Head of caudate nucleus (tissue), 42 donors: Measurements from ENCODE around the gene PTPRE.
"Not testable (repeated sequence)": the region's sequence is repeated elsewhere in the genome, so short reads cannot be mapped to it uniquely, and the experiment has no call there.

ENCODE experiments used
- DNase-seq, 42 donors: peaks; one replicate each; pipeline versions ENCODE4 v3.0.0 to v3.0.0-alpha.2; 2020 to 2021; ENCODE audit warnings: mixed read lengths in 7 of 42
- intact Hi-C: fragments of 100-400 bp; cut with DNase I; formaldehyde crosslinking; loops from one replicate; pipeline ENCODE4 v1.15.0; 2022

Gene PTPRE

DNA sequence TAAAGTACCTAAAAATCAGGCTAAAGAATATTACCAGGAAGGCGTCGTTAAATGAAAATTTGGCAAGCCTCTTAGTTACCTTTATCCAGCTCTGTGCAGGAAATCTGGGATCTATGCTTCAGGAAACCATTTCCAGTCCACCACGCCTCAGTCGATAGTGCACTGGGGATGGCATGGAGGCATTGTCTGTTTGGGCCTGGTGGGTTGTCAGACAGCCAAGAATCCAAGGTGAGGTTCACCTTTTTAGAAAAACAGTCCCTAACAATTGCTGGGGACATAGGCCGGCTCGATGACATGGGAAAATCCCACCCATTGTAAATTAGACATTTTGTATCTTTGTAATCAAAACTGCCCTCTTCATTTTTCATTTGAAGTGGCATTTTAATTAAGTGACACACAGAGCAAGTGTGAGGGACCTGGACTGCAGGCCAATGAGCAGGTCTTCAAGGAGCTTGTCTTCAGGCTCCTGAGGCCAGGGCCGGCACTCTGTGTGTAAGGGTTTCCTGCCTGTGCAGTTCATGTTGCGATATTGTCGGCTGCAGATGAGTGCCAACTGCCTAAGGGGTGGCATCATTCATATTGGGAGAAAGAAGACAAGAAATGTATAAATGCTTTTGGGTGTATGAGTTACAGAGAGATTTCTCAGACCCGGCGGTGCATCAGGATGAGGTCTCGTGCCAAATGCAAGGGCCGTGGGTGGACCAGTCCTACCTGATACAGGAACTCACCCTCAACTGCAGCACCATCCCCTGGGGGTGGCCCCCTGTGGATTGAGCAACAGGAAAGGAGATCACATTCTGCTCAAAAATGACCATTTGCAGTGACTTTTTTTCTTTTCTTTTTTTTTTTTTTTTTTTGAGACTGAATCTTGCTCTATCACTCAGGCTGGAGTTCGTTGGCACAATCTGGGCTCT is 80.8 kb downstream of the PTPRE start:
- intact Hi-C loops: no loop called here
- DNase-seq: peak in 1 of 42 donors; percentile 20

- DNase-seq: no peak
- intact Hi-C loops: no loop called here
Measured at GRCh38 chr10:127989481-127990012, 82.6 kb downstream of the PTPRE start.

- intact Hi-C loops: not testable (repeated sequence)
- peak in 1 of 42 donors; percentile 35 for DNase-seq
Measured at GRCh38 chr10:127990132-127990788, 83.4 kb downstream of the PTPRE start.

DNA sequence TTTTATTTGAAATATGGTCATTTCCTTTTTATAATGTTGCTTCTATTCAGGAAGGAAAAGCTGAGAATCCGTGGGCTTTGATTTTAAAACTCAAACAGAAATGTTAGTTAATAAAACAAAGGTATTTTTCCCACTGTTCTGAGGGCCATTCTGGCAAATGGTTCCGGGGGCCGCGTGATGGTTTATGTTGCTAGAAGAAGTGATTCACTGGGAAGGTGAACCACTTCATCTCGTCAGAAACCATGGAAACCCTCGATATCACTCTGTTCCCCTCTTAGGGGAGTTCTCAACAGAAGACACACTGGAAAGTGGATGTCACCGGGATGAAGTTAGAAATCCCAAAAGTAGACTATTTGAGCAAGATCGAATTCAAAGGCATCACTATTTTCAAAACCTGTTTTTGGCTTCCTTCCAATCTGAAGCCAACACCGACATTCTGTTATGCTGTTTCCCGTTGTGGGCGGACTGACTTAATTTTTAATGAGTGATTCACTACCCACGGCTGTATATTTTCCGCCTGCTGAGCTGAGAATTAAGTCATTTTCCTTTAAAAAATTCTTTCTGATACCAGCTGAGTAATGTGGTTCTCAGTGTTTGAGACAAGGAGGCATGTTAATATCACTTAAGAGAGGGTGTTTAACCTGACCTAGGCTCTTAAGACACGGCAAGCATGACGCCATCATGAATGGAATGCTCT is 84.1 kb downstream of the PTPRE start:
- DNase-seq: peak in 14 of 42 donors; percentile 26 to 75 (median 55)
- intact Hi-C loops: no loop called here

- intact Hi-C loops: no loop called here
- DNase-seq: peak in 1 of 42 donors; percentile 32
Measured at GRCh38 chr10:127991543-127992255, 84.8 kb downstream of the PTPRE start.

GRCh38 chr10:127992376-127992775 is 85.5 kb downstream of the PTPRE start:
- peak in 1 of 42 donors; percentile 5 for DNase-seq
- intact Hi-C loops: no loop called here

GRCh38 chr10:127993056-127993690 is 86.3 kb downstream of the PTPRE start:
- intact Hi-C loops: no loop called here
- peak in 1 of 42 donors; percentile 0 for DNase-seq

DNA sequence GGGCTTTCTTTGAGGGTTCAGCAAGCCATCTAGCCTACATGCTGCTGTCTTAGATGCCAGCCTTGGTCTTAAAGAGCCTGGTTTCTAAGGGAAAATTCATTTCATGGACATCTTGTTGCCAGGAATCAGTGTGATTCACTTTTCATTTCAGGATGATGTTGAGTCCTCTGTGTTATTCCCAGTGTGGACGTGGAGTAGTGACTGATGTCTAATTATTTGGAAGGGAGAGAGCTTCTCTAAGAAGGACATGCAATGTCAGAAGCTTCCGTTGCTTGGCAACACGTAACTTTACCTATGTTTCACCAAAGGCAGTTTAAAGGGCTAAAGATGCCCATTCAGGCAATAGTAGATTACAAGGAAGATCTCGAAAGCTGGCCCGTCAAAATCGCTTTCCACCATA is 89.0 kb downstream of the PTPRE start:
- intact Hi-C loops: no loop called here
- no peak for DNase-seq

DNA sequence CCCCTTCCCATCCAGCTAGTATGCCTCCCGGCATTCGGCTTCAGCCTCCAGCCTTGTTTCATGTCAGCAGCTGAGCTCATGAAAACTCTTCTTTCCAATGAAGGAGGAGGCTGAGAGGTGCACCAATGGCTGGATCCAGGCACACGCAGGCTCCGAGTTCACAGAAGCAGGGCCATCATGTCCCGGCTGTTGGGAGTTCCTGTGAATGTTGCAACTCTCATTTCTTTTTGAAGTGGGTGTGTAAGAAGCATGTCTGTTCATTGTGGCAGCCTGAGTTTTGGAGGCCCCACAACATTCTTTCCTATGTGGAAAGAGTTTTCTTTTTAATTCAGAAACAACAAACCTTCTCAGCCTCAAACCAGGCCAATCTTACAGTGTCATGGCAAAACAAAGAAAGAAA is 89.7 kb downstream of the PTPRE start:
- intact Hi-C loops: no loop called here
- DNase-seq: peak in 3 of 42 donors; percentile 8 to 36 (median 15)

DNA sequence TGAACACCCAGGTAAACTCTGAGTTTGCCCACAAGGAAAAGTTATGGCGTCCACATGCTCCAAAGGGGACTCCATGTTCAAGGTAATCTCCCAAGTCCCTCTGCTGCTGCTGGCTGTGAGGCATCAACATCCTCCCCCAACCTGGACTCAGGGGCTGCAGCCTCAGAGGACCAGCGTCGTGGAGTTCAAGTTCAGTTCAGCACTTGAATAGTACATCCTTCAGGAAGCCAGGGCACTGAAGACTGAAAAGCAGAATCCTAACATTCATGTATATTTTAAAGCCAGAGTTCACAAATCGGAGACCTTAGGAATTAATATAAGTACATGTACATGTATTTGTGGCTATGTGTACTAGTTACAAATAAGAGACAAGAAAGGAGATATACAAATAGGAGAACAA is 90.4 kb downstream of the PTPRE start:
- intact Hi-C loops: no loop called here
- DNase-seq: peak in 2 of 42 donors; percentile 4 to 21

DNA sequence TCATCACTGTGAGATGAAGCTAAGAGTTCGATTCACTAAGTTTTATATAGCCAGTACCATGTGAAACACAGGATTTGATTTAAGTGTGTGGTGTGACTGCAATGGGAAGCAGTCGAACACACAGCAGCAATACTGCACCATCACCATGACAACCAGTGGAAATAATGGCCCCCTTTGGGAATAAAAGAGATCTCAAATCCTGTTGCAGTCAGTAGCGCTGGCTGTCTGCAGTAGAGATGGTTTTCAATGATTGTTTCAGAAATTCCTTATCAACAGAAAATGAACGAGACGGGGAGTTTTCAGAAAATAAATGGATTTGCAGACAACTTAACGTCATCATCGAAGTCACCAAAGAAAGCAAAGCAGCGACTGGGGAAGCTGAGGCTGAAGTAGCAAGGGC is 91.0 kb downstream of the PTPRE start:
- DNase-seq: peak in 12 of 42 donors; percentile 9 to 67 (median 42)
- intact Hi-C loops: no loop called here

GRCh38 chr10:127998501-127999144 is 91.7 kb downstream of the PTPRE start:
- peak in 8 of 42 donors; percentile 12 to 60 (median 47) for DNase-seq
- intact Hi-C loops: no loop called here

DNA sequence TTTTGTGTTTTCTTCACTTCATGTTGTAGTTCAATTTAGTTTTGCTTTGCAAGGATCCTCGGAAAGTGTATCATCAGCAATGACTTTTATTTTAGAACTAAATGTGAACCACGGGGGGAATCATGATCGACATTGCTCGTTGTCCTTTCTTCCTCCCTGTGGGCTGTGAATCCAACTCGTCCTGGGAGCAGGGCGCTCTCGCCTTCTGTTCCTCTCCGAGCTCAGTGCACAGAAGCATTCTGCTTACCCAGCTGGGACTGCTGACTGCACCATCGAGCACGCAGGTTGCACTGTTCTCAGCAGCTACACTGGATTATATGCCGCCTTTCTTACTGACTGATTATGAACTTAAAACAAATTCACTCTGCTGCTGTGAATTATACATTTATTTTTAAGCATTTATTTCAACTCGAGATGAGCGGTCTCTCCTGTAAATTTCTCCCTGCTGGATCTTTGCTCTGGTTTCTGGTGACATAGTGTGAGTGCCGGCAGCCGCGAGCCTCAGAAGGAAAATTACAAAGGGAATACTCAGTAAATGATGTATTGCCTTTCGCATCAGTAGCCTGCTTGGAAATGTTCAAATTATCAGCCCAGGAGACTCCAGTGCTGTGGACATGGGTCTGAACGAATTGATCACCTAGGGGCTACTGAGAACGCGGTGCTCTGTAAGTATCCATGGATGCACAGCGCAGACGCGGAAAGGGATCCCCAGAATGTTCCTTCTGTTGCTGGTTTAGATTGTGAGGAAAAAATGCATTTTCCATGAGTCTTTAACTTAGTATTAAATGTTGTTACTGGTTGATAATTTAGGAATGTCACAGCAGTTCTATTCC is 92.6 kb downstream of the PTPRE start:
- DNase-seq: peak; percentile 30 to 86 (median 70)
- intact Hi-C loops: no loop called here

DNA sequence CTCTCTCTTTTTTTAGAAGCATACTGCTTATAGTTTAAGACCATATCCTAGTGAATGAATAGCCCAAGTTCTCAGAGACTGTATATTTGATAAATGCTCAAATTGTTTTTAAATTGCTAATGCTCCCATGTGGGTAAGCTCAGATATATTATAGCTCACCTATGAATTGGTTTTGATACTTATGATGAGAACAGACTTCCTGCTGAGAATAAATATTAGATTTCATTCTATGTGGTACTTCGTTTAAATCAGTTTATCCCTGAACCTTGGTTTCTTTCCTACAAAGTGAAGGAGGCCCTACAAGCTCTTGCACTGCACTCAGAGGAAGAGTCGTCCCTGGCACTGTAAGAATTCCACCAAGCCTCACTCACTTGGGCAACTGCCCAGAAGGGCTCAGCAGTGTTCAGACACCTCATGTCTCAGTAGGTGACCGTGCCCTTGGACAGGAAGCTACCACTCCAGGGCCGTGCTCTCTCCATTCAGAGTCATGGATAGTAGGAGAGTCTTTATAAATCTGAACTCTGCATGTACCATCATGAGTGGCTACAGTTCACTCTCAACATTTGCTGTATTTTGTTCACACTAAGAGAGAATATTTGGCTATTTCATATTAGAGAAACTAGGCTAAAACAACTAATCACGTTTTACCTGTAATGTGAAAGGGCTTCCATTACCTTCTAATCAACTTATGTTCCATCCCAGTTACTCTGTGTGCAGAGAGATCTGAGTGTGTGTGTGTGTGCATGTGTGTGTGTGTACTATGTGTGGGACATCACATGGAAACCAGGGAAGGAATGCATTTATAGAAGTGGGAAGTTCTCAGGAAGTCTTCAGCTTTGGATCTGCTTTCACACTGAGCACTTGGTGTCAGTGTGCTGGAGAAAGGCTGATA is 93.8 kb downstream of the PTPRE start:
- intact Hi-C loops: no loop called here
- peak in 7 of 42 donors; percentile 17 to 55 (median 33) for DNase-seq

DNA sequence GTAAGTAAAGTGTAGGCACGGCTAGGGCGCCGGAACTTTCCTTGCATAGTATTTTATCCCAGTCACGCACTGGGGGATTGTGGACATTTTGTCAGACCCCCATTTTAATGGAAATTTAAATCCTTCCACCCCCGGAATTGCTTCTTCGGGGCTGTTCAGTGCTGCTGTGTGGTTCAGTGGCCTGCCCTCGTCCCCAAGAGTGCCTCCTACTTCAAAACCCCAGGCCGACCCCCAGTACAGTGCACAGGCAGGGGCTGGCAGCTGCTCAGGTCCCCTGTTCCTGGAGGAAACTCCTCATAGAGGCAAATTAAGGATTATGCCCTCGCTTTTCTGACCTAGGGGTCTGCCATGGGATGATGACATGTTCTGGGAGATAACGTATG is 94.5 kb downstream of the PTPRE start:
- DNase-seq: peak in 4 of 42 donors; percentile 12 to 37 (median 34)
- intact Hi-C loops: no loop called here

- peak in 10 of 42 donors; percentile 12 to 52 (median 34) for DNase-seq
- intact Hi-C loops: no loop called here
Measured at GRCh38 chr10:128001849-128002248, 94.9 kb downstream of the PTPRE start.
